MCF 10A (cell line): ENCODE results near the gene EFCAB12. TPM values are rescaled to one million over a fixed set of nuclear protein-coding genes. Genes with fewer than 3 reads are reported as not detected.
"Not testable (repeated sequence)": the region's sequence is repeated elsewhere in the genome, so short reads cannot be mapped to it uniquely, and the experiment has no call there.

Experiments
- BruUV-seq: library from RNA; stranded (reverse); fragments of 400-500 nt; replicated peaks from 2 replicates; lab custom pipeline; 2021; lab: Mats Ljungman, UMichigan
- CTCF ChIA-PET: fragments of 300-600 bp; sonication (Branson Sonifier 250); formaldehyde crosslinking; extraction: SDS; loops from one replicate; lab custom pipeline; 2021; ENCODE audit warnings: antibody characterized with exemption, inconsistent platforms; lab: Yijun Ruan, JAX
- POLR2A ChIA-PET: fragments of 300-600, 350-650 bp; sonication (Branson Sonifier 250); formaldehyde crosslinking; extraction: SDS; loops from one replicate; lab custom pipeline; 2020; ENCODE audit warnings: antibody characterized with exemption, inconsistent platforms; lab: Yijun Ruan, JAX
- DNase-seq: peaks from one replicate; pipeline ENCODE4 v3.0.0-alpha.2; 2018; ENCODE audit not compliant: unreplicated experiment
- H3K27ac Mint-ChIP-seq: one replicate; pipeline ENCODE4 v1.8.0; 2022; ENCODE audit warnings: mild to moderate bottlenecking, low read depth, mixed read lengths; ENCODE audit not compliant: unreplicated experiment
- H3K27me3 Mint-ChIP-seq: one replicate; pipeline ENCODE4 v1.8.0; 2022; ENCODE audit warnings: mixed read lengths; ENCODE audit not compliant: insufficient read depth, unreplicated experiment
- H3K36me3 Mint-ChIP-seq: one replicate; pipeline ENCODE4 v1.8.0; 2022; ENCODE audit warnings: mild to moderate bottlenecking, moderate library complexity, mixed read lengths; ENCODE audit not compliant: insufficient read depth, unreplicated experiment
- H3K4me1 Mint-ChIP-seq: one replicate; pipeline ENCODE4 v1.8.0; 2022; ENCODE audit warnings: mixed read lengths; ENCODE audit not compliant: insufficient read depth, unreplicated experiment
- H3K4me3 Mint-ChIP-seq: one replicate; pipeline ENCODE4 v1.8.0; 2022; ENCODE audit warnings: mild to moderate bottlenecking, moderate library complexity, mixed read lengths; ENCODE audit not compliant: unreplicated experiment
- H3K9me3 Mint-ChIP-seq: one replicate; pipeline ENCODE4 v1.8.0; 2022; ENCODE audit warnings: mixed read lengths; ENCODE audit not compliant: unreplicated experiment
- CTCF ChIP-seq: fragments of 200-600 bp; IDR thresholded peaks from one replicate; pipeline ENCODE4 v1.8.0; 2022; ENCODE audit warnings: antibody characterized with exemption, mild to moderate bottlenecking; ENCODE audit not compliant: unreplicated experiment
- intact Hi-C: fragments of 100-400 bp; cut with micrococcal nuclease; formaldehyde crosslinking; loops from 2 replicates; pipeline ENCODE4 v1.14.1; 2022
- total RNA-seq: library from RNA; stranded (reverse); gene quantifications from 2 replicates; pipeline ENCODE4 v1.2.3, GENCODE V29; 2022

The EFCAB12 gene
- total RNA-seq, 1 experiment from 2014 or later: not detected

GRCh38 chr3:129365296-129366136 lies 62.9 kb downstream of the EFCAB12 start:
- no peak overlapping the region for H3K27ac Mint-ChIP-seq
- no peak for TF ChIP-seq CTCF
- CTCF ChIA-PET: no interaction called here
- intact Hi-C loops: no loop called here
- POLR2A ChIA-PET: no interaction called here
- H3K36me3 Mint-ChIP-seq: no peaks in the 10 kb centered on the region
- no peaks in the 10 kb centered on the region for H3K9me3 Mint-ChIP-seq
- no peaks in the 10 kb centered on the region for H3K4me1 Mint-ChIP-seq
- no peak for DNase-seq
- no TSS peak for BruUV-seq
- peaks cover 16% of the 10 kb centered on the region for H3K27me3 Mint-ChIP-seq
- no peak overlapping the region for H3K4me3 Mint-ChIP-seq

GRCh38 chr3:129364811-129365210 lies 63.6 kb downstream of the EFCAB12 start:
- H3K4me1 Mint-ChIP-seq, DNase-seq, H3K27ac Mint-ChIP-seq, H3K9me3 Mint-ChIP-seq, CTCF ChIA-PET, H3K36me3 Mint-ChIP-seq, POLR2A ChIA-PET, BruUV-seq, H3K4me3 Mint-ChIP-seq, intact Hi-C loops: not testable (repeated sequence)
- peaks cover 16% of the 10 kb centered on the region for H3K27me3 Mint-ChIP-seq

- H3K4me3 Mint-ChIP-seq, H3K27ac Mint-ChIP-seq, intact Hi-C loops, BruUV-seq, H3K36me3 Mint-ChIP-seq, H3K9me3 Mint-ChIP-seq, CTCF ChIA-PET, POLR2A ChIA-PET, H3K4me1 Mint-ChIP-seq, DNase-seq: not testable (repeated sequence)
- peaks cover 16% of the 10 kb centered on the region for H3K27me3 Mint-ChIP-seq
Measured at GRCh38 chr3:129363356-129363755, 65.1 kb downstream of the EFCAB12 start.

GRCh38 chr3:129360705-129361460 lies 67.6 kb downstream of the EFCAB12 start:
- CTCF ChIA-PET: no interaction called here
- DNase-seq: no peak

More at GRCh38 chr3:129360705-129361460, 67.6 kb downstream of the EFCAB12 start:
- no peaks in the 10 kb centered on the region for H3K4me1 Mint-ChIP-seq
- no peak for TF ChIP-seq CTCF
- no peaks in the 10 kb centered on the region for H3K27me3 Mint-ChIP-seq
- H3K9me3 Mint-ChIP-seq: no peaks in the 10 kb centered on the region
- no TSS peak for BruUV-seq
- POLR2A ChIA-PET: no interaction called here
- no peak overlapping the region for H3K27ac Mint-ChIP-seq
- H3K4me3 Mint-ChIP-seq: no peak overlapping the region
- intact Hi-C loops: no loop called here
- no peaks in the 10 kb centered on the region for H3K36me3 Mint-ChIP-seq
